ENCODE results near the gene GNG4. TPM values are rescaled to one million over a fixed set of nuclear protein-coding genes. Genes with fewer than 3 reads are reported as not detected.

GNG4 gene
- total and polyA plus RNA-seq, 2 of the 4 experiments (the other 2 are of a cell fraction): 0.18 to 0.29 TPM

DNA sequence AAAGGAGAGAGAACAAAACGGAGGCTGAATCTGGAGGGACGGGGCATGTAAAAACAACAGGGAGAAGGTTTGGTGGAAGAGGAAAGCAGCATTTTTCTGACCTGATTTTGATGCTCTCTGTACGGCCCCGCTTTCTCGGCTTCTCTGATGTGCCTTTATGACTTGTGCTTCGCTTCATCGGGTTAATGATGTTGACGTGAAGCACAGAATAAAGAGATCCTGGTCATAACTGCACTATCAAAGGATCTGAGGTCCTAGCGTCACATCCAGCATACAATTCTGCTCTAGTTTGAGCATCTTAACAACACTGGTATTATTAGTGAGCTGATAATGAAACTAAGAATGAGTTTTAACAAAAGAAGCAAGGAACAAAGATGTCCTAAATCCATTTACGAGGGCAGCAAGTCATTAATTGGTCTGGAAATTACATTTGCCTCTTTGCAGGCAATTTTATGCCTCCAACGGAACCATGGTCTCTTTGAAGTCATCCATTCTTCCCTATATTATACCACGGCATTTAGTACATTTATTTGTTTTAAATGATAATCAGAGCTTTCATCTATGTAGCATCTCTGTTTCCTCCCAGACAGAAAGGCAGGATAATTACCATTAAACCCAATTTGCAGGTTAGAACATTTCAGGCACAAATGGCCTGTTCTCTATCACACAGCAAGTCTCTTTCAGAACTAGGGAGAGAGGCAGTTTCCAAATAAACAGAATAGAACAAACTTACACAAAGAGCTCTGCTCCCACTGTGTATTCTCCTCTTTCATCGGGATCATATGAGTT is 100.0 kb downstream of the GNG4 start:
- H2BK15ac ChIP-seq (ENCODE audit: low read depth, low read length): no peak overlapping the region
- no peaks in the 10 kb centered on the region for H3K9me1 ChIP-seq (ENCODE audit: insufficient read depth, low read length)
- ATAC-seq (ENCODE audit: low read depth) (no peak), DNase-seq (no peak)
- POLR2A ChIA-PET (ENCODE audit: unreplicated experiment): no interaction called here
- H2AFZ ChIP-seq (replicated peaks; ENCODE audit: low read length, poor library complexity): no peak overlapping the region
- no peak overlapping the region for H3K9ac ChIP-seq (ENCODE audit: low read depth, low read length)
- H4K8ac ChIP-seq (ENCODE audit: low read depth in 2 of 2, low read length in 2 of 2): no peak overlapping the region
- no peak overlapping the region for H2AK9ac ChIP-seq (replicated peaks; ENCODE audit: low read depth, low read length, poor library complexity)
- no peaks in the 10 kb centered on the region for H3K79me1 ChIP-seq (ENCODE audit: low read depth in 1 of 2, low read length in 2 of 2)
- TF ChIP-seq, protein P1, sequence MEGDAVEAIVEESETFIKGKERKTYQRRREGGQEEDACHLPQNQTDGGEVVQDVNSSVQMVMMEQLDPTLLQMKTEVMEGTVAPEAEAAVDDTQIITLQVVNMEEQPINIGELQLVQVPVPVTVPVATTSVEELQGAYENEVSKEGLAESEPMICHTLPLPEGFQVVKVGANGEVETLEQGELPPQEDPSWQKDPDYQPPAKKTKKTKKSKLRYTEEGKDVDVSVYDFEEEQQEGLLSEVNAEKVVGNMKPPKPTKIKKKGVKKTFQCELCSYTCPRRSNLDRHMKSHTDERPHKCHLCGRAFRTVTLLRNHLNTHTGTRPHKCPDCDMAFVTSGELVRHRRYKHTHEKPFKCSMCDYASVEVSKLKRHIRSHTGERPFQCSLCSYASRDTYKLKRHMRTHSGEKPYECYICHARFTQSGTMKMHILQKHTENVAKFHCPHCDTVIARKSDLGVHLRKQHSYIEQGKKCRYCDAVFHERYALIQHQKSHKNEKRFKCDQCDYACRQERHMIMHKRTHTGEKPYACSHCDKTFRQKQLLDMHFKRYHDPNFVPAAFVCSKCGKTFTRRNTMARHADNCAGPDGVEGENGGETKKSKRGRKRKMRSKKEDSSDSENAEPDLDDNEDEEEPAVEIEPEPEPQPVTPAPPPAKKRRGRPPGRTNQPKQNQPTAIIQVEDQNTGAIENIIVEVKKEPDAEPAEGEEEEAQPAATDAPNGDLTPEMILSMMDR (conservative IDR thresholded peaks at IDR 0.05; ENCODE audit: low read depth, low read length): no peak
- no peak for TF ChIP-seq ELK1 (IDR thresholded peaks at IDR 0.05; ENCODE audit: borderline replicate concordance, low read depth, low read length)
- TF ChIP-seq MAZ (IDR thresholded peaks at IDR 0.05; ENCODE audit: borderline replicate concordance, low read depth, low read length): no peak
- no peak for TF ChIP-seq RFX5 (IDR thresholded peaks at IDR 0.05; ENCODE audit: low read depth, low read length)
- TF ChIP-seq SMC3 (IDR thresholded peaks at IDR 0.05; ENCODE audit: low read depth, low read length): no peak
- no peak for TF ChIP-seq MXI1 (IDR thresholded peaks at IDR 0.05; ENCODE audit: borderline replicate concordance, low read depth, low read length)
- TF ChIP-seq MAFK (IDR thresholded peaks at IDR 0.05; ENCODE audit: low read depth, low read length): no peak
- no peak for TF ChIP-seq CEBPB (IDR thresholded peaks at IDR 0.05; ENCODE audit: low read depth, low read length)
- TF ChIP-seq RCOR1 (IDR thresholded peaks at IDR 0.05; ENCODE audit: insufficient replicate concordance, low read length): no peak
- TF ChIP-seq POLR2A (IDR thresholded peaks at IDR 0.05; ENCODE audit: low read depth, low read length): no peak
- no peak for TF ChIP-seq FOS (IDR thresholded peaks at IDR 0.05; ENCODE audit: low read depth, low read length)
- TF ChIP-seq, protein P2, sequence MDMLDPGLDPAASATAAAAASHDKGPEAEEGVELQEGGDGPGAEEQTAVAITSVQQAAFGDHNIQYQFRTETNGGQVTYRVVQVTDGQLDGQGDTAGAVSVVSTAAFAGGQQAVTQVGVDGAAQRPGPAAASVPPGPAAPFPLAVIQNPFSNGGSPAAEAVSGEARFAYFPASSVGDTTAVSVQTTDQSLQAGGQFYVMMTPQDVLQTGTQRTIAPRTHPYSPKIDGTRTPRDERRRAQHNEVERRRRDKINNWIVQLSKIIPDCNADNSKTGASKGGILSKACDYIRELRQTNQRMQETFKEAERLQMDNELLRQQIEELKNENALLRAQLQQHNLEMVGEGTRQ (IDR thresholded peaks at IDR 0.05; ENCODE audit: low read depth, low read length): no peak
- TF ChIP-seq BHLHE40 (IDR thresholded peaks at IDR 0.05; ENCODE audit: low read depth, low read length): no peak
- no peak for TF ChIP-seq CHD1 (IDR thresholded peaks at IDR 0.05; ENCODE audit: low read depth, low read length)
- TF ChIP-seq RAD21 (IDR thresholded peaks at IDR 0.05; ENCODE audit: low read length): no peak
- no peak for TF ChIP-seq NFE2L2 (IDR thresholded peaks at IDR 0.05; ENCODE audit: low read depth, low read length)
- H3K36me3 ChIP-seq (ENCODE audit: control insufficient read depth, insufficient read depth, low read length): no peaks in the 10 kb centered on the region
- no peak overlapping the region for H2AK5ac ChIP-seq (ENCODE audit: low read depth, low read length)
- no peak overlapping the region for H3K4me3 ChIP-seq (ENCODE audit: insufficient read depth, low read depth, low read length)
- no peaks in the 10 kb centered on the region for H3K9me3 ChIP-seq (ENCODE audit: control insufficient read depth, insufficient read depth, low read length)
- no peaks in the 10 kb centered on the region for H4K20me1 ChIP-seq (ENCODE audit: insufficient read depth, low read length)
- H2BK5ac ChIP-seq (ENCODE audit: low read depth, low read length, poor library complexity, severe bottlenecking): no peak overlapping the region
- CTCF ChIA-PET: no interaction called here
- no peaks in the 10 kb centered on the region for H3K4me1 ChIP-seq (ENCODE audit: control insufficient read depth, insufficient read depth, low read length)
- dilution Hi-C loops (cut with HindIII; ENCODE audit: low sequenced_read_pairs, unreplicated experiment) (no loop called here), intact Hi-C loops (cut with micrococcal nuclease) (no loop called here), in situ Hi-C loops (cut with MboI; ENCODE audit: low sequenced_read_pairs) (no loop called here)
- no TSS peak for BruUV-seq (replicated peaks)
- H3K18ac ChIP-seq (ENCODE audit: low read depth, low read length): no peak overlapping the region
- WGBS, 2 experiments (ENCODE audit: extremely low coverage in 2 of 2, insufficient read length in 1 of 2): 82% methylated on average over 7 of the region's 13 CpGs; no CpG with 5 or more reads in 1 of the 2 experiments
- H2BK20ac ChIP-seq (ENCODE audit: low read depth, low read length): no peak overlapping the region
- no peak overlapping the region for H3K14ac ChIP-seq (replicated peaks; ENCODE audit: low read depth, low read length)
- peaks cover 10% of the 10 kb centered on the region for H3K27me3 ChIP-seq (ENCODE audit: control insufficient read depth, insufficient read depth, low read length)
- H3K23ac ChIP-seq (ENCODE audit: low read depth, low read length): no peak overlapping the region
- no peak overlapping the region for H2BK120ac ChIP-seq (ENCODE audit: low read depth, low read length)
- H4K91ac ChIP-seq (ENCODE audit: insufficient read depth, low read depth, low read length): no peak overlapping the region
- no peak overlapping the region for H3K4me2 ChIP-seq (ENCODE audit: low read depth, low read length)
- H3K27ac ChIP-seq (ENCODE audit: insufficient read depth, low read length): no peak overlapping the region
- H4K5ac ChIP-seq (ENCODE audit: low read depth, low read length): no peak overlapping the region
- H3K4ac ChIP-seq (ENCODE audit: low read depth, low read length): no peak overlapping the region
- no peak overlapping the region for H3K56ac ChIP-seq (ENCODE audit: extremely low read depth, insufficient read depth, low read length)
